ENCODE measurements around the gene GNPTAB.
"Not testable (repeated sequence)": the region's sequence is repeated elsewhere in the genome, so short reads cannot be mapped to it uniquely, and the experiment has no call there.

GNPTAB gene

GRCh38 chr12:101819467-101819866, 11.3 kb downstream of the GNPTAB start:
- Histone ChIP-seq H3K4me3 (ENCODE audit: severe bottlenecking) (no peak overlapping the region), H3K27ac (ENCODE audit: poor library complexity, severe bottlenecking) (no peak overlapping the region), H3K4me1 (ENCODE audit: insufficient read depth, poor library complexity, severe bottlenecking) (no peaks in the 10 kb centered on the region), H3K27me3 (ENCODE audit: insufficient read depth, poor library complexity, severe bottlenecking) (no peaks in the 10 kb centered on the region), H3K9me3 (ENCODE audit: severe bottlenecking) (no peaks in the 10 kb centered on the region), H3K36me3 (ENCODE audit: low read depth) (no peaks in the 10 kb centered on the region)
- DNase-seq (ENCODE audit: low spot score) (no peak), ATAC-seq (ENCODE audit: low read depth) (no peak)
- TF ChIP-seq CTCF (IDR thresholded peaks at IDR 0.05; ENCODE audit: poor library complexity, severe bottlenecking) = no peak

GRCh38 chr12:101818689-101819088, 12.1 kb downstream of the GNPTAB start:
- not testable (repeated sequence) for H3K27ac ChIP-seq (ENCODE audit: poor library complexity, severe bottlenecking); H3K36me3 ChIP-seq (ENCODE audit: low read depth); ATAC-seq (ENCODE audit: low read depth); H3K4me1 ChIP-seq (ENCODE audit: insufficient read depth, poor library complexity, severe bottlenecking); H3K9me3 ChIP-seq (ENCODE audit: severe bottlenecking); H3K4me3 ChIP-seq (ENCODE audit: severe bottlenecking); H3K27me3 ChIP-seq (ENCODE audit: insufficient read depth, poor library complexity, severe bottlenecking); DNase-seq (ENCODE audit: low spot score)

GRCh38 chr12:101813117-101813516, 17.6 kb downstream of the GNPTAB start:
- H3K27ac ChIP-seq (ENCODE audit: poor library complexity, severe bottlenecking) = no peak overlapping the region

GRCh38 chr12:101812716-101813115, 18.0 kb downstream of the GNPTAB start:
- not testable (repeated sequence) for ATAC-seq (ENCODE audit: low read depth); H3K27me3 ChIP-seq (ENCODE audit: insufficient read depth, poor library complexity, severe bottlenecking); DNase-seq (ENCODE audit: low spot score); H3K4me1 ChIP-seq (ENCODE audit: insufficient read depth, poor library complexity, severe bottlenecking); H3K9me3 ChIP-seq (ENCODE audit: severe bottlenecking); H3K27ac ChIP-seq (ENCODE audit: poor library complexity, severe bottlenecking); H3K4me3 ChIP-seq (ENCODE audit: severe bottlenecking); H3K36me3 ChIP-seq (ENCODE audit: low read depth)

More at GRCh38 chr12:101813117-101813516, 17.6 kb downstream of the GNPTAB start:
- ATAC-seq (ENCODE audit: low read depth) (no peak), DNase-seq (ENCODE audit: low spot score) (no peak)
- Histone ChIP-seq H3K9me3 (ENCODE audit: severe bottlenecking) (no peaks in the 10 kb centered on the region), H3K4me1 (ENCODE audit: insufficient read depth, poor library complexity, severe bottlenecking) (no peaks in the 10 kb centered on the region), H3K36me3 (ENCODE audit: low read depth) (no peaks in the 10 kb centered on the region), H3K4me3 (ENCODE audit: severe bottlenecking) (no peak overlapping the region), H3K27me3 (ENCODE audit: insufficient read depth, poor library complexity, severe bottlenecking) (no peaks in the 10 kb centered on the region)
- no peak for TF ChIP-seq CTCF (IDR thresholded peaks at IDR 0.05; ENCODE audit: poor library complexity, severe bottlenecking)

- ATAC-seq (ENCODE audit: low read depth); H3K4me1 ChIP-seq (ENCODE audit: insufficient read depth, poor library complexity, severe bottlenecking); DNase-seq (ENCODE audit: low spot score); H3K4me3 ChIP-seq (ENCODE audit: severe bottlenecking); H3K36me3 ChIP-seq (ENCODE audit: low read depth); H3K9me3 ChIP-seq (ENCODE audit: severe bottlenecking); H3K27ac ChIP-seq (ENCODE audit: poor library complexity, severe bottlenecking); H3K27me3 ChIP-seq (ENCODE audit: insufficient read depth, poor library complexity, severe bottlenecking): not testable (repeated sequence)
Observed at GRCh38 chr12:101811342-101811741, 19.4 kb downstream of the GNPTAB start.

GRCh38 chr12:101809208-101809607, 21.6 kb downstream of the GNPTAB start:
- no peak overlapping the region for H3K27ac ChIP-seq (ENCODE audit: poor library complexity, severe bottlenecking)
- no peak for ATAC-seq (ENCODE audit: low read depth)
- DNase-seq (ENCODE audit: low spot score) = no peak
- no peak for TF ChIP-seq CTCF (IDR thresholded peaks at IDR 0.05; ENCODE audit: poor library complexity, severe bottlenecking)
- H3K27me3 ChIP-seq (ENCODE audit: insufficient read depth, poor library complexity, severe bottlenecking) = no peaks in the 10 kb centered on the region
- no peak overlapping the region for H3K4me3 ChIP-seq (ENCODE audit: severe bottlenecking)
- H3K36me3 ChIP-seq (ENCODE audit: low read depth) = no peaks in the 10 kb centered on the region
- no peaks in the 10 kb centered on the region for H3K9me3 ChIP-seq (ENCODE audit: severe bottlenecking)
- H3K4me1 ChIP-seq (ENCODE audit: insufficient read depth, poor library complexity, severe bottlenecking) = no peaks in the 10 kb centered on the region
